Ishikawa (cell line): ENCODE data around the gene PPIP5K2.

Source experiments
- CEBPB ChIP-seq: IDR thresholded peaks from 2 replicates; pipeline ENCODE4 v1.6.1; 2012
- CREB1 ChIP-seq: IDR thresholded peaks from 2 replicates; pipeline ENCODE4 v1.6.1; 2012; ENCODE audit warnings: low read depth
- EGR1 ChIP-seq: IDR thresholded peaks from 2 replicates; pipeline ENCODE4 v1.6.1; 2012
- EP300 ChIP-seq: IDR thresholded peaks from 2 replicates; pipeline ENCODE4 v1.6.1; 2012; ENCODE audit warnings: borderline replicate concordance
- FOXM1 ChIP-seq: IDR thresholded peaks from 2 replicates; pipeline ENCODE4 v1.6.1; 2012; ENCODE audit warnings: low read depth, borderline replicate concordance
- NFIC ChIP-seq: IDR thresholded peaks from 2 replicates; pipeline ENCODE4 v1.6.1; 2012
- RAD21 ChIP-seq: IDR thresholded peaks from 2 replicates; pipeline ENCODE4 v1.6.1; 2012; ENCODE audit warnings: low read depth
- TAF1 ChIP-seq: IDR thresholded peaks from 2 replicates; pipeline ENCODE4 v1.6.1; 2012; ENCODE audit warnings: low read depth, mild to moderate bottlenecking
- TCF12 ChIP-seq: IDR thresholded peaks from 2 replicates; pipeline ENCODE4 v1.6.1; 2012; ENCODE audit warnings: low read depth
- TEAD4 ChIP-seq: IDR thresholded peaks from 2 replicates; pipeline ENCODE4 v1.6.1; 2012
- USF1 ChIP-seq: IDR thresholded peaks from 2 replicates; pipeline ENCODE4 v1.6.1; 2012
- YY1 ChIP-seq: IDR thresholded peaks from 2 replicates; pipeline ENCODE4 v1.6.1; 2012; ENCODE audit warnings: low read depth
- ZBTB7A ChIP-seq: IDR thresholded peaks from 2 replicates; pipeline ENCODE4 v1.6.1; 2012; ENCODE audit warnings: low read depth
- TF ChIP-seq, protein P1 (sequence below): IDR thresholded peaks from 2 replicates; pipeline ENCODE4 v1.6.1; 2012; ENCODE audit warnings: low read depth, mild to moderate bottlenecking
- TF ChIP-seq, protein P2 (sequence below): IDR thresholded peaks from 2 replicates; pipeline ENCODE4 v1.6.1; 2012

PPIP5K2 gene

GRCh38 chr5:103210952-103211351 is 90.9 kb downstream of the PPIP5K2 start:
- TF ChIP-seq TEAD4 (no peak), RAD21 (no peak), EP300 (no peak), TAF1 (no peak), NFIC (no peak), CEBPB (no peak), CREB1 (no peak), FOXM1 (no peak), ZBTB7A (no peak)
- TF ChIP-seq, protein P1, sequence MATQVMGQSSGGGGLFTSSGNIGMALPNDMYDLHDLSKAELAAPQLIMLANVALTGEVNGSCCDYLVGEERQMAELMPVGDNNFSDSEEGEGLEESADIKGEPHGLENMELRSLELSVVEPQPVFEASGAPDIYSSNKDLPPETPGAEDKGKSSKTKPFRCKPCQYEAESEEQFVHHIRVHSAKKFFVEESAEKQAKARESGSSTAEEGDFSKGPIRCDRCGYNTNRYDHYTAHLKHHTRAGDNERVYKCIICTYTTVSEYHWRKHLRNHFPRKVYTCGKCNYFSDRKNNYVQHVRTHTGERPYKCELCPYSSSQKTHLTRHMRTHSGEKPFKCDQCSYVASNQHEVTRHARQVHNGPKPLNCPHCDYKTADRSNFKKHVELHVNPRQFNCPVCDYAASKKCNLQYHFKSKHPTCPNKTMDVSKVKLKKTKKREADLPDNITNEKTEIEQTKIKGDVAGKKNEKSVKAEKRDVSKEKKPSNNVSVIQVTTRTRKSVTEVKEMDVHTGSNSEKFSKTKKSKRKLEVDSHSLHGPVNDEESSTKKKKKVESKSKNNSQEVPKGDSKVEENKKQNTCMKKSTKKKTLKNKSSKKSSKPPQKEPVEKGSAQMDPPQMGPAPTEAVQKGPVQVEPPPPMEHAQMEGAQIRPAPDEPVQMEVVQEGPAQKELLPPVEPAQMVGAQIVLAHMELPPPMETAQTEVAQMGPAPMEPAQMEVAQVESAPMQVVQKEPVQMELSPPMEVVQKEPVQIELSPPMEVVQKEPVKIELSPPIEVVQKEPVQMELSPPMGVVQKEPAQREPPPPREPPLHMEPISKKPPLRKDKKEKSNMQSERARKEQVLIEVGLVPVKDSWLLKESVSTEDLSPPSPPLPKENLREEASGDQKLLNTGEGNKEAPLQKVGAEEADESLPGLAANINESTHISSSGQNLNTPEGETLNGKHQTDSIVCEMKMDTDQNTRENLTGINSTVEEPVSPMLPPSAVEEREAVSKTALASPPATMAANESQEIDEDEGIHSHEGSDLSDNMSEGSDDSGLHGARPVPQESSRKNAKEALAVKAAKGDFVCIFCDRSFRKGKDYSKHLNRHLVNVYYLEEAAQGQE: no peak
- TF ChIP-seq, protein P2, sequence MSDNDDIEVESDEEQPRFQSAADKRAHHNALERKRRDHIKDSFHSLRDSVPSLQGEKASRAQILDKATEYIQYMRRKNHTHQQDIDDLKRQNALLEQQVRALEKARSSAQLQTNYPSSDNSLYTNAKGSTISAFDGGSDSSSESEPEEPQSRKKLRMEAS: no peak

GRCh38 chr5:103211576-103212561 is 91.8 kb downstream of the PPIP5K2 start:
- no peak for TF ChIP-seq EP300
- no peak for TF ChIP-seq TEAD4
- no peak for TF ChIP-seq NFIC
- no peak for TF ChIP-seq TCF12
- TF ChIP-seq RAD21: no peak
- TF ChIP-seq YY1: no peak
- TF ChIP-seq TAF1: no peak
- TF ChIP-seq EGR1: no peak
- TF ChIP-seq CREB1: no peak
- TF ChIP-seq CEBPB: no peak
- TF ChIP-seq, protein P2: no peak
- no peak for TF ChIP-seq ZBTB7A
- no peak for TF ChIP-seq USF1
- TF ChIP-seq, protein P1: no peak
- no peak for TF ChIP-seq FOXM1

DNA sequence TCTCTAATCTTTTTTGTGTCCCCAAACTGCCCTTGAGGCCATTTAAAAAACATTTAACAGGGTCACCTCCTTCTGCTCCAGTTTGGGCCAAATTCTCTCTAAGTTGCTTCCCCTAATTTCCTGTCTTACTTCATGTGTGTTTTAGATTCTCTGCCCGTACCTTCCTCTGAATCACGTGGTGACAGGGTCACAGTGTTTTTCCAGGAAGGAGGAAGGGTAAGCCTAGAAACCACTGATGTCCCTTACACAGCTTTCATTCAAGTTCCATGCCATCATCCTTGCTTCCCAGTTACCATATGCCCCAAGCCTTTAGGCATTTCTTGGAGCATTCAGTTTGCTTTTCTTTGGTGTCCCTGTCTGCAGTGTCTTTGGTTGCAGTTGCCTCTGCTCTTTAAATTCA is 96.0 kb downstream of the PPIP5K2 start:
- no peak for TF ChIP-seq CEBPB
- TF ChIP-seq, protein P2: no peak
- TF ChIP-seq TAF1: no peak
- no peak for TF ChIP-seq CREB1
- TF ChIP-seq EGR1: no peak
- TF ChIP-seq, protein P1: no peak
- no peak for TF ChIP-seq NFIC
- no peak for TF ChIP-seq TCF12
- no peak for TF ChIP-seq ZBTB7A
- no peak for TF ChIP-seq USF1
- no peak for TF ChIP-seq EP300
- no peak for TF ChIP-seq TEAD4

DNA sequence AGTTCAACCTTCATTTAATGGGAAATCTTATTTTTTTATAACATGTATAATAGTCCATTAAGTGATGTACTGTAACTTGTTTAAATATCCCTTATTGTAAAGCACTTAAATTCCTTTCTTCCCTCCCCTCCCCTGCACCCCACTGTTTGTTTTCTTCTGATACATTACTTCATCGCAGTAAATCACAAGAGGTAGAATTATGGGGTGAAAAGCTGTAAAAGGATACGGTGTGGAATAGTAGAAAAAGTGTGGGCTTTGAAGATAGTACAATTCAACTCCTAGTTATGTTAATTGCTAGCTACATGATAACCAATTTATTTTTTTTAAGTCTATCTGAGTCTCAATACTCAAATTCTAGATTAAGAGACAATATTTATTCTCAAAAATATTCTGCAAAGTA is 96.6 kb downstream of the PPIP5K2 start:
- TF ChIP-seq USF1 (no peak), CEBPB (no peak), YY1 (no peak), EP300 (peak; percentile 52; the same call in 1 of the 2 replicates), ZBTB7A (no peak), TCF12 (no peak), TAF1 (no peak), TEAD4 (peak; percentile 65), FOXM1 (peak; percentile 51; the same call in 1 of the 2 replicates)
- TF ChIP-seq, protein P2: no peak
- TF ChIP-seq, protein P1: no peak
